ENCODE measurements around the gene NUMB.

The NUMB gene

GRCh38 chr14:73458183-73458976 lies at the start of gene NUMB:
Gene NUMB, minus strand, starts transcription at chr14:73458546. Its CDS starts 102,795 bp downstream, at chr14:73355751.
- DNase-seq = peak; percentile 100

GRCh38 chr14:73503648-73504047 lies 45.3 kb upstream of the NUMB start:
- DNase-seq = peak; percentile 53

GRCh38 chr14:73502017-73502619 lies 43.8 kb upstream of the NUMB start:
- DNase-seq = no peak

GRCh38 chr14:73500360-73500759 lies 42.0 kb upstream of the NUMB start:
- no peak for DNase-seq

GRCh38 chr14:73494593-73494992 lies 36.2 kb upstream of the NUMB start:
- DNase-seq = no peak

- DNase-seq = no peak
Observed at GRCh38 chr14:73492670-73493069, 34.3 kb upstream of the NUMB start.

- no peak for DNase-seq
Observed at GRCh38 chr14:73492043-73492552, 33.8 kb upstream of the NUMB start.

GRCh38 chr14:73491256-73492042 lies 33.1 kb upstream of the NUMB start:
- peak; percentile 65 for DNase-seq

GRCh38 chr14:73489481-73490175 lies 31.3 kb upstream of the NUMB start:
- peak; percentile 65 for DNase-seq

- no peak for DNase-seq
Observed at GRCh38 chr14:73478684-73479083, 20.3 kb upstream of the NUMB start.

GRCh38 chr14:73477618-73478266 lies 19.4 kb upstream of the NUMB start:
- no peak for DNase-seq

- no peak for DNase-seq
Observed at GRCh38 chr14:73476451-73476931, 18.1 kb upstream of the NUMB start.

- no peak for DNase-seq
Observed at GRCh38 chr14:73474952-73475351, 16.6 kb upstream of the NUMB start.

- DNase-seq = peak; percentile 64
Observed at GRCh38 chr14:73472185-73473114, 14.1 kb upstream of the NUMB start.

- no peak for DNase-seq
Observed at GRCh38 chr14:73471582-73472184, 13.3 kb upstream of the NUMB start.

- DNase-seq = no peak
Observed at GRCh38 chr14:73468828-73469375, 10.6 kb upstream of the NUMB start.

- DNase-seq = no peak
Observed at GRCh38 chr14:73467800-73468199, 9.5 kb upstream of the NUMB start.

- DNase-seq = no peak
Observed at GRCh38 chr14:73467377-73467776, 9.0 kb upstream of the NUMB start.

- no peak for DNase-seq
Observed at GRCh38 chr14:73466861-73467260, 8.5 kb upstream of the NUMB start.

Measured in EL (cell line).